Activated naive CD8-positive, alpha-beta T cell treated with anti-CD3 and anti-CD28 coated beads, Interleukin-2, amount 50 U/mL, for 16 hours (primary cell): Measurements from ENCODE around the gene POGK.
A peak's percentile ranks its signal among the peaks of the same experiment; 100 is the strongest.
"Not testable (repeated sequence)": the region's sequence is repeated elsewhere in the genome, so short reads cannot be mapped to it uniquely, and the experiment has no call there.

Source experiments
- DNase-seq: peaks from one replicate; pipeline ENCODE4 v3.0.0-alpha.2; 2020; ENCODE audit warnings: low read depth, low spot score

The POGK gene, protein sequence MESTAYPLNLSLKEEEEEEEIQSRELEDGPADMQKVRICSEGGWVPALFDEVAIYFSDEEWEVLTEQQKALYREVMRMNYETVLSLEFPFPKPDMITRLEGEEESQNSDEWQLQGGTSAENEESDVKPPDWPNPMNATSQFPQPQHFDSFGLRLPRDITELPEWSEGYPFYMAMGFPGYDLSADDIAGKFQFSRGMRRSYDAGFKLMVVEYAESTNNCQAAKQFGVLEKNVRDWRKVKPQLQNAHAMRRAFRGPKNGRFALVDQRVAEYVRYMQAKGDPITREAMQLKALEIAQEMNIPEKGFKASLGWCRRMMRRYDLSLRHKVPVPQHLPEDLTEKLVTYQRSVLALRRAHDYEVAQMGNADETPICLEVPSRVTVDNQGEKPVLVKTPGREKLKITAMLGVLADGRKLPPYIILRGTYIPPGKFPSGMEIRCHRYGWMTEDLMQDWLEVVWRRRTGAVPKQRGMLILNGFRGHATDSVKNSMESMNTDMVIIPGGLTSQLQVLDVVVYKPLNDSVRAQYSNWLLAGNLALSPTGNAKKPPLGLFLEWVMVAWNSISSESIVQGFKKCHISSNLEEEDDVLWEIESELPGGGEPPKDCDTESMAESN

DNA sequence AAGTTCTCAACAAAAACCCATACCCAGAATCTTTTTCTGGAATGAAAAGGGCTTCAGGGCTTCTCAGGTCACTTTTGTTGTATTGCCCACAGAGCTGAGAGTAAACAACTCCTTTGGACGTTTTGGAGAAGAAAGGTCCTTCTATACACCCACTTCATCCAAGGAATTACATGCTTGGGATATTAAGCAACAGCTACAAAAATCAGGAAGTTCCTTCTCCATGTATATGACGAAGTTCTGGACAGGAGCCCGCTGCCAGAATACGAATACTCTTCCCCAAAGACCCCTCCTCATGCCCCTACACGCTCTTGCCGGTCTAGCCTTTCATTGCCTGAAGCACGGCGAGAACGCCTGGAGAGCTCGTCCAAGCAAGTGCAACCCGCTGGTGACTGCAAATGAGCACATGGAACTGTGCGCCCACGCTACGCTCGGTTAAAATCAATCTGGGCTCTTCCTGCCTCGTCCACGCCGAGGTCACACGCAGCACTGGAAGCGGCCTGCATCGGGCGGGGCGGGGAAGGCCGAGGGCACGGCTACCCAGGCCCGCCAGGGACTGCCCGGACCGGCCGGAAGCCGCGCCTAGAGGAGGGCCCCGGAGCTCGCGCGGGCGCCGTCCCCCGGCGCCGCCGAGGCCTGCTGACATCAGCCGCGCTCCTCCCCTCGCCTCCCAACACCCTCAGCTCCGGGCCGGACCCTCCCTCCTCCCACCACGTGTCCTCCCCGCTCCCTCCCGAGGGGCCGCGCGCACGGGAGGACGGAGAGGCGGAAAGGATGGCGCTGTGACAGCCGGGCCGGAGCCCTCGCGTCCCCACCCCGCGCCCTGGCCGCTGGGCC lies at the start of gene POGK:
TSS of gene POGK (plus strand) at position 710 of the 834 bp plus-strand sequence. CDS start 1,482 bp downstream, outside the sequence.
- peak; percentile 71 for DNase-seq

DNA sequence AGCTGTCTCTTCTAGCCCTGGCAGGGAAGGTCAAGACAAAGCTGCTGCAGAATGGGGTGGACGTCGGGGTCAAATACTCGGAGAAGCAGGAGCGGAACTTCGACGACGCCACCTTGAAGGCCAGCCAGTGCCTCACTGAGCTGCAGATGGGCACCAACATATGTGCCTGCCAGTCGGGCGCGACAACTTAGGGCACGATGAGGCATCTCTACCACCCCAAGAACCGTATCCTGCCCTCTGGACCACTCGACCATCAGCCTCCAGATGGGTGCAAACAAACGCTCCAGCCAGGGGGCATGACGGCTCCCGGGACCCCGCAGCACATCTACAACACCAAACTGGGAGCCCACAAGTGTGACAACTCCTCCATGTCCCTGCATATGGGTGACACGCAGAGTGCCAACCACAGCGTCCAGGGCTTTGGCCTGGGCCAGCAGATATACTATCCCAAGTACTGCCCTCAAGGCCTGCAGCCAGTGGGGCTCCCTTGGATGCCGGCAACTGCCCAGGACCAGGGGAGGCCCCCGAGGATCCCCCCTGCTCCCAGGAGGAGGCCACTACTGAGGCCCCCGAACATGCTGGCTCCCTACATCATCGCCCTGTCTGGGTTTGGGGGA lies 42.5 kb upstream of the POGK start:
- no peak for DNase-seq

DNA sequence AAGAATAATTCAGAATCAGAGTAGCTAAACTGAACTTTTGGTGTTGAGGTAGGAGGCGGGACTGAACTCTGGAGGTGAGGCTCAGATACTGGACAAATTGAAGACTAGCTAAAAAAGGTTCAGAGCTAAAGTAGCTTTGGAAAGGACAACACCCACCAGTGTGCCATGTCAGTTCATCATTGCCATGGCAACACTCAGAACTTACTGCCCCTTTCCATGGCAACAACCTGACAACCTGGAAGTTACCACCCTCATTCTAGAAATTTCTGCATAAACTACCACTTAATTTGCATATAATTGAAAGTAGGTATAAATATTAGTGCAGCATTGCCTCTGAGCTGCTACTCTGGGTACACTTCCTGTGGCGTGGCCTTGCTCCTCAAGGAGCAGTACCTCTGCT lies 30.3 kb upstream of the POGK start:
- DNase-seq = no peak

DNA sequence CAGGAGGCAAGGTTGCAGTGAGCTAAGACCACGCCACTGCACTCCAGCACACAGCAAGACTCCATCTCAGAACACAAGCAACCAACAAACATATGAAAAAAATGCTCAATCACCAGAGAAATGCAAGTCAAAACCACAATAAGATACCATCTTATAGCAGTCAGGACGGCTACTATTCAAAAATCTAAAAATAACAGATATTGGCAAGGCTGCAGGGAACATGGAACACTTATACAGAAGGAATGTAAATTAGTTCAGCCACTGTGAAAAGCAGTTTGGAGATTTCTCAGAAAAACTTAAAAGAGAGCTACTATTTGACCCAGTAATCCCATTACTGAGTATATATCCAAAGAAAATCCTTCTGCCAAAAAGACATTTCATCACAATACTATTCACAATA lies 27.6 kb upstream of the POGK start:
- no peak for DNase-seq

DNA sequence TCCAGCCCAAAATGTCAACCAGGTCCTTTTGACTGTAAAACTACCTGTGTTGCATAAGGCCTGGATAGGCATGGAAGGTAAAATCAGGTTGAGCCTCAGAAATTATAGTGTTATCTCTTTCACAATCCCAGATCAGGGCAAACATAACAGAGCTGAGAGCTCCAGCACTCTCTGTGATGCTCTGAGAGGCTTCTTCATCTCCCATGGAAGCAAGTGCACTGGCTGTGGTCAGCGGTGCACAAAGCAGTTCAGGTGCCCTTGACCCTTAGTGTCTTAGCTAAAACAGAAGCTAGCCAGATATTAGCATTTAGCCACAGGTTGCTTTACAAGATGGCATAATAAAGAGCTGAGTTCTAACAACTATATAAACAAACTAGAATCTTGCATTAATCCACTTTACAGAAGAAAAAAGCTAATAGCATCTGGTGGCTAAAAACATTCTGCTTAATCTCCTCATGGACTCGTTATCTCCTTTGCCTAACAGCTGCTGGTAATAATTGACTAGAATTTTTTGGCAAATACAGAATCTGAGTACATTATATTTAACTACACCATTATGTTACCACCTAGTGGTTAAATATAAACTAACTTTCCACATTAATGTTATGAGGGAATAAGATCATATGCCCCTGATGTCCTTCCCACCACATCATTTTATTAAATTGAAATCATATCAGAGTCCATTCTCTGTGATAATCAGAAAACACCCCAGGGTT lies 25.6 kb upstream of the POGK start:
- DNase-seq = no peak

DNA sequence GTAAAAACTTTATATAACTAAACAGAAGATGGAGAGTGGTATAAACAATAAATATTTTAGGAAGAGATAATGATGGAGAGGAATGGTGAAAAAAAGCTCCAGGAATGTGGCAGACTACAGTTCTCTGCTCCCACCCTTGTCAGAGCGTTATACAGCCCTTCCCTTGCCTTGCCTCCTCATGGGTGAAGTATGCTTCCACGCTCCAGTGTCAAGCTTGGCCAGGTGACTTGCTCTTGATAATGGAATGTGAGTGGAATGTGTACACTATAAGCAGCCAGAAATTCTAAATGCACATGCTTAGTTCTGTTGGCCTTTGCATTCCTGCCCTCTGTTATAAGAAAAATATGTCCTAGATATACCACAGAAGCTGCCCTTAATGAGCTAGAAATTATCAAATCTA lies 24.7 kb upstream of the POGK start:
- DNase-seq = no peak

DNA sequence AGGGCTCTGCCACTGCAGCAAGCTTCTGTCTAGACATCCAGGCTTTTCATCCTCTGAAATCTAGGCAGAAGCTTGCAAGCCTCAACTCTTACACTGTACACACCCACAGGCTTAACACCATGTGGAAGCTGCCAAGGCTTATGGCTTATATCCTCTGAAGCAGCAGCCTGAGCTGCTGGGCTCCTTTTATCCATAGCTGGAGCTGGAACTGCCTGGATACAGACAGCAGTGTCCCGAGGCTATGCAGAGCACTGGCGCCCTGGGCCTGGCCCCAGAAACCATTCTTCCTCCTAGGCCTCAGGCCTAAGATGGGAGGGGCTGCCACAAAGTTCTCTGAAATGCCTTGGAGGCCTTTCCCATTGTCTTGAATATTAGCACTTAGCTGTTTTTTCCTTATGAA lies 19.3 kb upstream of the POGK start:
- no peak for DNase-seq

DNA sequence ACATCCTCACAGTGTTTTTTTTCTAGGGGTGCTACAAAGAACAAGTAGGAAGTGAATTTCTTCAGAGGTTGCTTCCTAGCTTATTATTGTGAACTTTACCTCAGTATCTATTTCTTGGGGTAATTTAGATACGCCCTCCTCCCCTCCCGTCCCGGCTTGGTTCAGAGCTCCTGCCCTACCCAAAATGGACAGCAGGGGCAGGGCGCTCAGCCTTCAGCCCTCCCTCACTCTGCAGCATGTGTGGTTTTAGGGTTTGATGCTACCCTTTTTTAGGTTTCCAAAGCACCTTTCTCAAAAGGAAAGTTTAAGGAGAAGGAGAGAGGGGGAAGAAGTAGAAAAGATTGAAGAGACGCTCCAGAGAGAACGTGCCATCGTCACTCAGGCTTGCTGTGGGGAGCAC lies 16.9 kb upstream of the POGK start:
- no peak for DNase-seq

DNA sequence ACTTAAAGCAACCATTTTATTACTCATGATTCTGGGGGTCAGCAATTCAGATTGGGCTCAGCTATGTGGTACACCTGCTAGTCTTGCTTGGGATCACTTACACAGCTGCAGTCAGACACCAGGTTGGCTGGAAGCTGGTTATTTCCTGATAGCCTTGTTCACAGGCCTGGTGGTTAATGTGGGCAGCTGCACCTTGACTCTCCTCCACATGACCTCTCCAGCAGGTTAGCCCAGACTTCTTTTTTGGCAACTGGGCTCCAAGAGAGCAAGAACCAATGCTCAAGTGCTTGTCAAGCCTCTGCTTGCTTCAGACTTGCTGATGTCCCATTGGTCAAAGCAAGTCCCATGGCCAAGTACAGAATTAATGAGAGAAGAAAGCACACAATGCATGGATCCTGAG lies 11.8 kb upstream of the POGK start:
- DNase-seq = no peak

DNA sequence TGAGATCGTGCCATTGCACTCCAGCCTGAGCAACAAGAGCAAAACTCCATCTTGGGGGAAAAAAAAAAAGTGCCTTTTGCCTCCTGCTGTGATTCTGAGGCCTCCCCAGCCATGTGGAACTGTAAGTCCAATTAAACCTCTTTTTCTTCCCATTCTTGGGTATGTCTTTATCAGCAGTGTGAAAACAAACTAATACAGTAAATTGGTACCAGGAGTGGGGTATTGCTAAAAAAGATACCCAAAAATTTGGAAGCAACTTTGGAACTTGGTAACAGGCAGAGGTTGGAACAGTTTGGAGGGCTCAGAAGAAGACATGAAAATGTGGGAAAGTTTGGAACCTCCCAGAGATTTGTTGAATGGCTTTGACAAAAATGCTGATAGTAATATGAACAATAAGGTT lies 9.5 kb upstream of the POGK start:
- DNase-seq = not testable (repeated sequence)

DNA sequence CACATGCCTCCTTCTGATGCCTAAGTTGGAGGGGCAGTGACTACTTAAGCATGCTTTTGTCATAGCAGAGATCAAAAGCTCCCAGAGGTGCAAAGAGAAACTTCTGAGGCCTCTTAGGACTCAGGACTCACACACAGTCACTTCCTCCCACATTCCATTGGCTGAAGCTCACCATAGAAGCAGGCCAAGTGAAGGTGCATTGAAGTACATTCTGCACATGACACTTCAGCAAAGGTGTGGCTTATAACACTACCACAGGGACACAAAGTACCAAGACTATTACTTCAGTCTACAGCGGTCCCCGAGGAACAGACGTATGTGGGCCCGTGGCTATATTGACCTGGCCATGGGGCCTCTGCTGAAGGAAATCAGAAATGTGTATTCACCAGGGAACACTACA lies 2.5 kb upstream of the POGK start:
- no peak for DNase-seq

DNA sequence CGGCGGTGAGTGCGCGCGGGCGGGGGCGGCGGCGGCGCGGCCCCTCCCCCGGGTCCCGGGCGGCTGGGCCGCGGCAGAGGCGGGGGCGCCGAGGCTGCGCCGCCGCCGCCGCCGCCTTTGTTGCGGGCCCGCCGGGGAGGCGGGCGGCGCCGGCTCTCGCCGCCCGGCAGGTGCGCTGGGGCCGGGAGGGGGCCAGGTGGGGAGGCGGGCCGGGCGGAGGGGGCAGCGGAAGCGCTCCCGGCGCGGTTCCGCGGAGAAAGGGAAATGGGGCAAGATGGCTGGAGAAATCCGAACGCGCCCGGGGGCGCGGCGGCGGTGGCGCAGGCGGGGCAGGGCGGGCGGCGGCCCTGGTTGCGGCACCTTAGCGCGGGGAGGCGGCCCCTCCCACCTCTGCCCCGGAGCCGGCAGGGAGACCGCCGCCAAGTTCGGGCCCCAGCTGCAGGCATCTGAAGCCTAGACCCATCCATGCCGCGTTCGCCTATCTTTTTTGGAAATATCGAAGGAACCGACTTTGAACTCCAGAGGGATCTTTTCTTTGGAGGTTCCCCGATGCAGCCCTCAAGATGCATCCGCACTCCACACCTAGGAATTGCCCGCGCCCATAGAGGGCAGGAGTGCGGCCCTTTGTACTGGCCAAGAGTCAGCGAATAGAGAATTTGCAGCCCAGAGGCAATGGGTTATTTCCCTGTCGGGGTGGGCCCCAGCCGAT lies 479 bp downstream of the POGK start:
- DNase-seq = peak; percentile 19

DNA sequence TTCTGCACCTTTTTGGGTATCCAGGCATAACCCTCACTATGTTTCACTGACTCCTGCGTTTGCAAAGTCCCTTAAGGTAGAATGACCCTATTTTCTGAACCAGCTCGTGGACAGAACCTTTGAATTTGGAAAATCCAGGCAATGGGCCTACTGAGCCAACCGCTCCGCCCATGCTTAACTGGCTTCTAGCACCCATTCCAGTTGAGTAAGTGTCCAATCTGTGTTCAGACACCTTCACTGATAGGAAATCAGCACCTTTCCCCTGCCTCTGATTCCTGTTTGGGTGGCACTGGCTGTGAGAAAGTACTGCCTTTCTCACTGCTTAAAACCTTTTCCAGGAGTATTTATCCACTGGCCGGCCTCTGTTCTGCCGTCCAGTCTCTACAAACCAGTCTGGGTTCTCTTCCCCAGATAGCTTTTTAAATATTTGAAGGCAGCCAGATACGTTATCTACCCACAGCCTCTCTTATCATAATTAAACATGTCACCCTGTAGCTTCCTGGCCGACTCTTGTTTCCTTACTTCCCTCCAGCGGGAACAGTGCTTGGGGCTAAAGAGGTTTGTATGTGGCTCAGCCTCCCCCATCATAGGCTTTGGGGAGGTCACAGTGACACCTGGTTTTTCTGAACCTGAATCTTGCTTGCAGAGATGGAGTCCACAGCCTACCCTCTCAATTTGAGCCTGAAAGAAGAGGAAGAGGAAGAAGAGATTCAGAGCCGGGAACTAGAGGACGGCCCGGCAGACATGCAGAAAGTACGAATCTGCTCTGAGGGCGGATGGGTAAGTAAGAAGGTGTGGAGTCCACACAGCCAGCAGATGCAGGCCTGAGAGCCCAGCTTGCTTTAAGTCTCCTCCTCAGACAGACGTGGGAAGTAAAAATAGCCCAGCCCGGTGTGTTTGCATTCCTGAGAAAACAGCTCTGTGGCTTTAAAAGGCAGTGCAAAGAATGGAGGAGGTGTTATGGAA lies 1.3 kb downstream of the POGK start:
- DNase-seq = no peak

DNA sequence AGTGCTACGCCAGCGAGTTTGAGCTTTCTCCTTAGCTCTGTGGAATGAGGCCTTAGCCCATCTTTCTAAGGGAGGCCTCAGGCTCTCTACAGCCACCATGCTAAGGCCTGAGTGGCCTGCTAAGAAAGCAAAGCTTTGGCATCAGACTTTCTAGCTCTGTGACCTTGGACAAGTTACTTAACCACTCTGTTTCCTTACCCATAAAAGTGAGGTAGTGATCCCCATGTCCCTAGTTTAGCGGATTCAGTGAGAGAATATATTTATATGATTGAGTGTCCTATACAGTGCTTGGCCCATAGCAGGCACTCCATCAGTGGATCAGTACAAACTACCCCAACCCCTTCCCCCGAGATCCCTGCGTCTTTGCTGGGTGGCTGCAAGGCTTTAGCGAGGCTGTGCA lies 4.0 kb downstream of the POGK start:
- DNase-seq = no peak

DNA sequence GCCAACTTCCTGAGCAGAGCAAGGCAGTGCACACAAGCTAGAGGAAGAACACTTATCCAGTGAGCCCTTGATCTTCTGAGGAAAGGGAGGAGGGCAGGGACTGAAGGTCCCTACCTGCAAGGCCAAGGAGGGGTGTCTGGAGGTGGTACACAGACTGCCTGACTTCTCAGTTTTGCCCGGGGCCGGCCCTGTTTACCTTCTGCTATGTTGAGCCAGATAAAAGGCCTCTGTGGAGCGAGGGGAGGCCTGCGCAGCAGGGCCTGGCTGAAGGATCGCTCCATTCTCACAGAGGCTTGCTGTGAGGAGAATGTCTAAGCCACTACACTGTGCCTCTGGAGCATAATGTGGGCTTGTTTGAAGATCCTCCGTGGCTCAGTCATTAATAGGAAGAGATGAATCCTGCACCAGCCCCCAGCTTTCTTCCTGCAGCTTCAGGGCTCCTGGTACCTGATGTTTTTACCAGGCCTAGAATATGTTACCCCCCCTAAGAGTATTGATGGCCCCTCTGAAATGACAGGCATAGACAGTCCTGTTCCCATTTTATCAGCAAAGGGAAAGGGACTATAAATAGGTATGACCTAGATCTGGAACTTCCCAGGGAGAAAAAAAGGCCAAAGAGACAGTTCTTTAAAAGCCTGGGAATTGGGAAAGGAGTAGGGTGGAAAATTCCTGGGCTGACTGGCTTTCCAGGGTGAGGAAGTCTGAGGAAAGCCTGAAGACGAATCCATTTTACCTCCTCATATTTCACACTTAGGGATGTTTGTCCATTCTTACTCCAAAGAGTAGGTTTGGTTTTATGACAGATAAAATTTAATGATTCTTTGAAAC lies 4.7 kb downstream of the POGK start:
- DNase-seq = no peak

DNA sequence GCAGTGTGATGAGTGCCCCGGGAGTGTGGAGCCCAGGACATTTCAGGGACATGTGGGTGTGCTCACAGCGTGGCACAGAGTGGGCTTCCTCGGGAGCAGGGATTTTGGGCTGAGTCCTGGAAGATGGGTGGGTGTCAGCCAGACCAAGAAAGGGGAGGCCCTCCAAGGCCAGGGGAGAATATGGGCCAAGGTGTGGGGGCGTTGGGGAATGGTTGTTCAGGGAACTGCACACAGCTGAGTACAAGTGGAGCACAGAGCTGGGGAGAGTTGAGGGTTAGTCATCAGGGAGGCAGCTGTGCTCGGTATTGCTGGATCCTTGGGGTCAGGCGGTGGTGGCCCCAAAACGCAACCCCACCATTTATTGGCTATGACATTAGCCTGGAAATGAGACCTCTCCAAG lies 5.5 kb downstream of the POGK start:
- DNase-seq = no peak

DNA sequence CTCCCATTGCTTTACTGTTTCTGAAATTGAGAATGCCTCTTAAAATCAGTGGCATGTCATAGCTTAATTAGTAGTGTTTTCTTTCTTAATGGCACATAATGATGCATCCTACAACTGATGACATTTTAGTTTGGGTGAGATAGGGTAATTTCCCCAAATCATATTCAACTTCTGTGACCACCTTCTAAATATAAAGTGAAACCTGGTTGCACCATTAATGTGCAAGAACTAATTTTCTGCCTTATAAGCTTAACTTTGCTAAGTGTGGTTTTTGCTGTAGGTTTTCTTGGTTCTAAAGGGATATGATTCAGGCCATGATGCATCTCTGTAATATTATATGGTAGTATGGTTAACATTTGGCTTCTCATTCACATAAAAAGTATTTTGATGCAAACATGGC lies 8.9 kb downstream of the POGK start:
- no peak for DNase-seq

DNA sequence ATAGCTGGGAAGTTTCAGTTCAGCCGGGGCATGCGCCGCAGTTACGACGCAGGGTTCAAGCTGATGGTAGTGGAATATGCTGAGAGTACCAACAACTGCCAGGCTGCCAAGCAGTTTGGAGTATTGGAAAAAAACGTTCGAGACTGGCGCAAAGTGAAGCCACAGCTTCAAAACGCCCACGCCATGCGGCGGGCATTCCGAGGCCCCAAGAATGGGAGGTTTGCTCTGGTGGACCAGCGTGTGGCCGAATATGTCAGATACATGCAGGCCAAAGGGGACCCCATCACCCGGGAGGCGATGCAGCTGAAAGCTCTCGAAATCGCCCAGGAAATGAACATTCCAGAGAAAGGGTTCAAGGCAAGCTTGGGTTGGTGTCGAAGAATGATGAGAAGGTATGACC lies 9.9 kb downstream of the POGK start:
- DNase-seq = no peak

DNA sequence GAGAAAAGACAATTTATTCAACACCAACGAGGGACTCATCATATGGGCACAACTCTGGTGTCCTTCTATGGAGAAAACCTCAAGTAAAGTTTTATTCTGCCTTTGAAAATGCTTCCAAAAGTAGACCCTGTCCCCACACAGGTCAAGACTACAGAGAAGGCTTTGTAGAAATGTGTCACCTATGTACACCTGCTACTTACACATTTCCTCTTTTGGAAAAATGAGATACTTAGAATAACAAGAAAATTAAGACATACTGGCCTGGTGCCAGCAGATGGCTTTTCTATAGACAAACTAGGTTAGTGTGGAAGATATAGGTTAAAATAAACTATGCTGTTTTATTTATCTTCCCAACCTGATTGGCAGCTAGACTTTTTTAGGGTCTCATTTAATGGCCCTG lies 13.6 kb downstream of the POGK start:
- no peak for DNase-seq
